Naive thymus-derived CD4-positive, alpha-beta T cell (primary cell): Measurements from ENCODE around the gene MMP17. TPM values are rescaled to one million over a fixed set of nuclear protein-coding genes. Genes with fewer than 3 reads are reported as not detected.
A peak's percentile ranks its signal among the peaks of the same experiment; 100 is the strongest.
"Not testable (repeated sequence)": the region's sequence is repeated elsewhere in the genome, so short reads cannot be mapped to it uniquely, and the experiment has no call there.

Experiments used
- ATAC-seq: fragments of 150-1000 bp; cut with Tn5 transposase; 2 replicates; pipeline ENCODE4 v1.10.0; 2021; ENCODE audit warnings: mild to moderate bottlenecking, moderate library complexity
- CTCF ChIA-PET: fragments of 350-600 bp; sonication (Branson Sonifier 250); formaldehyde crosslinking; loops from one replicate; lab custom pipeline; 2021; ENCODE audit warnings: antibody characterized with exemption; lab: Charles Lee
- POLR2A ChIA-PET: fragments of 350-600 bp; sonication (Branson Sonifier 250); formaldehyde crosslinking; loops from one replicate; lab custom pipeline; 2021; ENCODE audit warnings: antibody characterized with exemption, inconsistent platforms; lab: Charles Lee
- DNase-seq, 9 donors: peaks; one replicate each; pipeline versions ENCODE4 v3.0.0 to v3.0.0-alpha.2; 2020 to 2022; ENCODE audit warnings: mixed read lengths in 1 of 9
- H3K27ac ChIP-seq: one replicate; pipeline ENCODE4 v1.7.0; 2013; ENCODE audit warnings: mild to moderate bottlenecking, low read depth, low read length, moderate library complexity
- H3K27me3 ChIP-seq, 2 donors: one replicate each; pipeline ENCODE4 v1.7.0; 2013; ENCODE audit warnings: low read length in 2 of 2, mild to moderate bottlenecking in 2 of 2, moderate library complexity in 2 of 2; ENCODE audit not compliant: control insufficient read depth in 2 of 2, insufficient read depth in 2 of 2
- H3K36me3 ChIP-seq, 3 experiments: 1 replicate in 2 of 3; 2 replicates in 1 of 3; pipeline ENCODE4 v1.7.0; 2013; ENCODE audit warnings: low read length in 3 of 3, mild to moderate bottlenecking in 3 of 3, moderate library complexity in 1 of 3; ENCODE audit not compliant: insufficient read depth in 3 of 3, control insufficient read depth in 2 of 3
- H3K4me1 ChIP-seq, 2 donors: one replicate each; pipeline ENCODE4 v1.7.0; 2013; ENCODE audit warnings: low read length in 2 of 2, mild to moderate bottlenecking in 2 of 2, moderate library complexity in 1 of 2; ENCODE audit not compliant: control insufficient read depth in 2 of 2, insufficient read depth in 2 of 2
- H3K4me3 ChIP-seq: 2 replicates; pipeline ENCODE4 v1.7.0; 2013; ENCODE audit warnings: mild to moderate bottlenecking, low read length
- H3K9me3 ChIP-seq, 3 experiments: 1 replicate in 2 of 3; 2 replicates in 1 of 3; pipeline ENCODE4 v1.7.0; 2013; ENCODE audit warnings: low read length in 3 of 3; ENCODE audit not compliant: control insufficient read depth in 2 of 3
- H3K27ac Mint-ChIP-seq, 9 donors: one replicate each; pipeline ENCODE4 v1.8.0; 2020 to 2022; ENCODE audit warnings: mixed read lengths in 9 of 9, mild to moderate bottlenecking in 8 of 9, moderate library complexity in 5 of 9, inconsistent platforms in 2 of 9
- H3K27me3 Mint-ChIP-seq, 5 donors: one replicate each; pipeline ENCODE4 v1.8.0; 2021 to 2022; ENCODE audit warnings: mixed read lengths in 5 of 5, mild to moderate bottlenecking in 1 of 5
- H3K36me3 Mint-ChIP-seq, 5 donors: one replicate each; pipeline ENCODE4 v1.8.0; 2020 to 2022; ENCODE audit warnings: mixed read lengths in 5 of 5, mild to moderate bottlenecking in 3 of 5, inconsistent platforms in 1 of 5
- H3K4me1 Mint-ChIP-seq, 7 donors: one replicate each; pipeline ENCODE4 v1.8.0; 2020 to 2022; ENCODE audit warnings: mixed read lengths in 7 of 7, mild to moderate bottlenecking in 3 of 7, inconsistent platforms in 1 of 7
- H3K4me3 Mint-ChIP-seq, 10 donors: one replicate each; pipeline ENCODE4 v1.8.0; 2020 to 2022; ENCODE audit warnings: mild to moderate bottlenecking in 10 of 10, mixed read lengths in 10 of 10, moderate library complexity in 6 of 10, inconsistent platforms in 2 of 10
- H3K9me3 Mint-ChIP-seq, 11 donors: one replicate each; pipeline ENCODE4 v1.8.0; 2020 to 2022; ENCODE audit warnings: mixed read lengths in 11 of 11, mild to moderate bottlenecking in 4 of 11, inconsistent platforms in 1 of 11, moderate library complexity in 1 of 11
- intact Hi-C, 2 donors: fragments of 100-400 bp; cut with micrococcal nuclease; formaldehyde crosslinking; loops; one replicate each; pipeline ENCODE4 v1.15.1; 2023
- polyA plus RNA-seq, 2 donors: library from polyadenylated mRNA; unstranded; fragments of 300-500 nt; fragmentation: Illumina TruSeq; gene quantifications; one replicate each; pipeline ENCODE4 v1.2.3, GENCODE V29; 2021
- total RNA-seq, 6 experiments: library from RNA in 5 of 6; stranded (reverse) in 5 of 6; gene quantifications; 1 replicate in 5 of 6; 2 replicates in 1 of 6; pipeline ENCODE4 v1.2.3 and lab custom pipeline; 2021 to 2026

Gene MMP17
- total and polyA plus RNA-seq, 7 experiments from 2014 or later = 1.1 to 9.3 TPM; not detected in 5

DNA sequence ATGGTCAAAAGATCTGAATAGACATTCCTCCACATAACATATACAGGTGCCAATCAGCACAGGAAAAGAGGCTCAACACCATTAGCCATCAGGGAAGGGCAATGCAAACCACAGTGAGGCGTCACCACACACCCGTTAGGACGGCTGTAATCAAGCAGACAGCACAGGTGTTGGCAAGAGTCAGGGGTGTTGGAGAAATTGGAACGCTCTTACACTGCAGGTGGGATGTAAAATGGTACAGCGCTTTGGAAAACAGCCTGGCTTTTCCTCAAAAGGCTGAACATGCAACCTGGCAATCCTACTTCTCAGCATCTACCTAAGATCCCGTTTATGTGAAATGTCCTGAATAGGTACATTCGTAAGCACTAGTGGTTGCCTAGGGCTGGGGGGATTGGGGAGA lies 21.5 kb upstream of the MMP17 start:
- H3K36me3 ChIP-seq = peaks cover 0 to 8% (median 0%) of the 10 kb centered on the region in 3 experiments
- H3K4me3 Mint-ChIP-seq = peak overlapping the region in 1 of 10 donors; percentile 45
- ATAC-seq (no peak), DNase-seq (no peak)
- H3K9me3 ChIP-seq = no peaks in the 10 kb centered on the region
- no peaks in the 10 kb centered on the region for H3K27me3 Mint-ChIP-seq
- CTCF ChIA-PET = no interaction called here
- no peak overlapping the region for H3K4me3 ChIP-seq
- no peaks in the 10 kb centered on the region for H3K4me1 ChIP-seq
- POLR2A ChIA-PET = no interaction called here
- H3K27ac Mint-ChIP-seq = peak overlapping the region in 2 of 9 donors; percentile 26 to 62
- no peaks in the 10 kb centered on the region for H3K27me3 ChIP-seq
- intact Hi-C loops = no loop called here
- no peak overlapping the region for H3K27ac ChIP-seq
- H3K9me3 Mint-ChIP-seq = peaks cover 0 to 6% (median 0%) of the 10 kb centered on the region in 11 donors
- peaks cover 0 to 6% (median 0%) of the 10 kb centered on the region in 7 donors for H3K4me1 Mint-ChIP-seq
- peaks cover 5 to 15% (median 9%) of the 10 kb centered on the region in 5 donors for H3K36me3 Mint-ChIP-seq

DNA sequence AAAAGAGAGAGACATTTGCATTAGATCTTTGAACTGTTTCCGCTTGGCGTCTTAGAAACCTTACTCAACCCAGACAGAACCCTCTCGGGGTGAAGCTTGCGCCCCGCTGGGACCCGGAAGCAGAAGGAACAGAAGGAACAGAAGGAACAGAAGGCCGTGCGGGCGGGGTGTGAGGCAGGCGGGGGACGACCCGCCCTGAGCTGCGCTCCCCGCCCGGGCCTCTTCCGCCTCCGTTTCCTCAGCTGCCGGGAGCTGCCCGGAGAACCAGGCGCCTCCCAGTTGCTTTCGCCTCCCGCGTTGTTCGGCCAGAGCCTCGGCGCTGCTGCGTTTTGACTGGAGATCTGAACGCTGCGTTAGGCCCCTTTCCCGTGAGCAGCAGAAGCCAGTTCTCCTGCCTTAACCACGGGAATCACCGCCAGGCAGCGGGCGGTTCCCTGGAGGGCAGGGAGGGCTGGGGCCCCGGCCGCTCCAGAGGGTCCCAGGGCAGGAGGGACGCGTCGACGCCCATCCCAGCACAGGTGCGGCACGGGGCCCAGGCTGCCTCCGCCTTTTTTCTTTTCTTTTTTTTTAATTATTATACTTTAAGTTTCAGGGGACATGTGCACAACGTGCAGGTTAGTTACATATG lies 19.3 kb upstream of the MMP17 start:
- Histone ChIP-seq H3K9me3 (peaks cover 0 to 10% (median 0%) of the 10 kb centered on the region in 3 experiments), H3K36me3 (no peaks in the 10 kb centered on the region)
- peak in 8 of 9 donors; percentile 25 to 50 (median 34) for DNase-seq

DNA sequence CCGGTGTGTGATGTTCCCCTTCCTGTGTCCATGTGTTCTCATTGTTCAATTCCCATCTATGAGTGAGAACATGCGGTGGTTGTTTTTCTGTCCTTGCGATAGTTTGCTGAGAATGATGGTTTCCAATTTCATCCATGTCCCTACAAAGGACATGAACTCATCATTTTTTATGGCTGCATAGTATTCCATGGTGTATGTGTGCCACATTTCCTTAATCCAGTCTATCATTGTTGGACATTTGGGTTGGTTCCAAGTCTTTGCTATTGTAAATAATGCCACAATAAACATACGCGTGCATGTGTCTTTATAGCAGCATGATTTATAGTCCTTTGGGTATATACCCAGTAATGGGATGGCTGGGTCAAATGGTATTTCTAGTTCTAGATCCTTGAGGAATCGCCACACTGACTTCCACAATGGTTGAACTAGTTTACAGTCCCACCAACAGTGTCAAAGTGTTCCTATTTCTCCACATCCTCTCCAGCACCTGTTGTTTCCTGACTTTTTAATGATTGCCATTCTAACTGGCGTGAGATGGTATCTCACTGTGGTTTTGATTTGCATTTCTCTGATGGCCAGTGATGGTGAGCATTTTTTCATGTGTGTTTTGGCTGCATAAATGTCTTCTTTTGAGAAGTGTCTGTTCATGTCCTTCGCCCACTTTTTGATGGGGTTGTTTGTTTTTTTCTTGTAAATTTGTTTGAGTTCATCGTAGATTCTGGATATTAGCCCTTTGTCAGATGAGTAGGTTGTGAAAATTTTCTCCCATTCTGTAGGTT lies 18.5 kb upstream of the MMP17 start:
- H3K4me1 Mint-ChIP-seq, intact Hi-C loops, POLR2A ChIA-PET, H3K27ac ChIP-seq, H3K27me3 ChIP-seq, DNase-seq, H3K9me3 ChIP-seq, H3K4me1 ChIP-seq, CTCF ChIA-PET, ATAC-seq, H3K36me3 ChIP-seq, H3K4me3 ChIP-seq, H3K27me3 Mint-ChIP-seq: not testable (repeated sequence)
- Mint-ChIP-seq H3K27ac (peak overlapping the region in 2 of 9 donors; percentile 4 to 45), H3K36me3 (peaks cover 6 to 20% (median 16%) of the 10 kb centered on the region in 5 donors), H3K4me3 (peak overlapping the region in 9 of 10 donors; percentile 18 to 81 (median 69)), H3K9me3 (peaks cover 4 to 33% (median 13%) of the 10 kb centered on the region in 11 donors)

More for the DNA sequence above, 19.3 kb upstream of the MMP17 start:
- Mint-ChIP-seq H3K27ac (peak overlapping the region in 6 of 9 donors; percentile 56 to 84 (median 73)), H3K9me3 (peaks cover 4 to 27% (median 13%) of the 10 kb centered on the region in 11 donors), H3K36me3 (peaks cover 6 to 19% (median 14%) of the 10 kb centered on the region in 5 donors), H3K4me3 (peak overlapping the region; percentile 51 to 85 (median 71)), H3K4me1 (peaks cover 0 to 4% (median 0%) of the 10 kb centered on the region in 7 donors), H3K27me3 (peaks cover 0 to 3% (median 0%) of the 10 kb centered on the region in 5 donors)
- ChIA-PET CTCF (interaction anchor here (1.0 kb wide), 1 partner anchor 34 kb away, joined by 3 read pairs; no protein-coding TSS in a partner anchor), POLR2A (interaction anchor here (0.9 to 1.5 kb wide), 2 partner anchors 98 to 119 kb away, joined by 3 read pairs; partner anchors contain the start of gene SFSWAP)
- no peak overlapping the region for H3K4me3 ChIP-seq
- H3K27me3 ChIP-seq = no peaks in the 10 kb centered on the region
- intact Hi-C loops = no loop called here
- peak; percentile 93 for ATAC-seq
- peak overlapping the region; percentile 53 for H3K27ac ChIP-seq
- H3K4me1 ChIP-seq = no peaks in the 10 kb centered on the region

DNA sequence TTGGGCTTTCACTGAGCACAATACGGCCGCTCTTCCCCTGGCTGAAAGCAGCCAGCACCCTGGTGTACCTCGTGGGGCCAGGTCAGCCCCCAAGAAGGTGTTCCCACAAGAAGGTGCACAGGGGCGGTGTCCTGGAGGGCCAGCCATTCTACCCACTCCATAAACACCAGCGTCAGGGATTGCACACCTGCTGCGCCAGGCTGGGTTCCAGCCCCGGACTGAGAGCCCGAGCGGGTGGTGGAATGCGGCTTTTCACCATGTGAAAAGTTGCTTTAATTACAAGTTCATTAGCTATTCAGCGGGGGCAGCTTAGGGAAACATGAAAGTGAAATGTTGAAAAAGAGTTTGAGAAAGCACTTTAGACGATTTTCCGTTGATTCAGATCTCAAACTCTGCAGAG lies 17.5 kb upstream of the MMP17 start:
- intact Hi-C loops = no loop called here
- Histone ChIP-seq H3K9me3 (peaks cover 0 to 10% (median 0%) of the 10 kb centered on the region in 3 experiments), H3K4me3 (no peak overlapping the region), H3K36me3 (no peaks in the 10 kb centered on the region), H3K27me3 (no peaks in the 10 kb centered on the region), H3K27ac (no peak overlapping the region), H3K4me1 (no peaks in the 10 kb centered on the region)
- no peak for DNase-seq
- Mint-ChIP-seq H3K9me3 (peaks cover 4 to 33% (median 13%) of the 10 kb centered on the region in 11 donors), H3K27ac (no peak overlapping the region), H3K27me3 (peaks cover 0 to 3% (median 0%) of the 10 kb centered on the region in 5 donors), H3K4me3 (peak overlapping the region in 2 of 10 donors; percentile 37 to 70), H3K4me1 (peaks cover 0 to 4% (median 0%) of the 10 kb centered on the region in 7 donors), H3K36me3 (peaks cover 6 to 17% (median 16%) of the 10 kb centered on the region in 5 donors)
- ChIA-PET POLR2A (no interaction called here), CTCF (no interaction called here)
- ATAC-seq = no peak

DNA sequence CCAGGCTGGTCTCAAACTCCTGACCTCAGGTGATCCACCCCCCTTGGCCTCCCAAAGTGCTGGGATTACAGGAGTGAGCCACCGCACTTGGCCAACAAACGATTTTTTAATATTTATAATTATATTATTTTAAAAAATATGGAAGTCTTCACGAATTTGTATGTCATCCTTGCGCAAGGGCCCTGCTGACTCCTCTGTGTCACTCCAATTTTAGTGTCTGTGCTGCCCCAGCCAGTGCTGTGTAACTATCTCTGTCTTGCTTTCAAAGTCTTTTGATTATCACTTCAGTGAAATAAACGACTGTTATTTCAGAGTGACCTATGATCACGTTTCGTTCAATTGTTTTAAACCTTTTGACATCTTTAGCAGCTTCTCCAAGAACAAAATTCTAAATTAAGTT lies 13.1 kb upstream of the MMP17 start:
- Histone ChIP-seq H3K9me3 (peaks cover 0 to 10% (median 0%) of the 10 kb centered on the region in 3 experiments), H3K36me3 (no peaks in the 10 kb centered on the region), H3K4me3 (no peak overlapping the region), H3K27ac (no peak overlapping the region), H3K27me3 (no peaks in the 10 kb centered on the region), H3K4me1 (no peaks in the 10 kb centered on the region)
- no peak for DNase-seq
- Mint-ChIP-seq H3K9me3 (peaks cover 4 to 29% (median 13%) of the 10 kb centered on the region in 11 donors), H3K4me3 (no peak overlapping the region), H3K27me3 (peaks cover 0 to 4% (median 0%) of the 10 kb centered on the region in 5 donors), H3K4me1 (peaks cover 0 to 2% (median 0%) of the 10 kb centered on the region in 7 donors), H3K27ac (no peak overlapping the region), H3K36me3 (peaks cover 6 to 26% (median 19%) of the 10 kb centered on the region in 5 donors)
- POLR2A ChIA-PET = no interaction called here
- no peak for ATAC-seq
- intact Hi-C loops = no loop called here
- CTCF ChIA-PET = no interaction called here

DNA sequence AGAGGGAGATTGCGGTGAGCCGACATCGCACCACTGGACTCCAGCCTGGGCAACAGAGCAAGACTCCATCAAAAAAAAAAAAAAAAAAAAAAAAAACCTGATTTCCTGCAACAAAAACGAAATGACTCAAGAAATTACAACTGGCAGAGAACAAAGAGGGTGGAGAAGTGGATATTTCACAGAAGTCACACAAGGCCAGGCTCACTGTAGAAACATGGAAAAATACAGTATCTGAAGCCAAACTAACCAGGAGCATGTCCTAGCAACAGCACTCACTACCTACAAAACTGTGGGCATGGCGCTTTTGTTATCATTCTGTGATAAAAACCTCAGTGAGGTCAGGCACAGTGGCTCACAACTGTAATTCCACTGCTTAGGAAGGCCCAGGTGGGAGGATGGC lies 11.7 kb upstream of the MMP17 start:
- no peak for ATAC-seq
- Histone ChIP-seq H3K27me3 (no peaks in the 10 kb centered on the region), H3K4me3 (no peak overlapping the region), H3K9me3 (peaks cover 0 to 10% (median 0%) of the 10 kb centered on the region in 3 experiments), H3K36me3 (no peaks in the 10 kb centered on the region), H3K27ac (no peak overlapping the region), H3K4me1 (no peaks in the 10 kb centered on the region)
- POLR2A ChIA-PET = no interaction called here
- Mint-ChIP-seq H3K4me3 (no peak overlapping the region), H3K4me1 (peaks cover 0 to 3% (median 0%) of the 10 kb centered on the region in 7 donors), H3K27ac (no peak overlapping the region), H3K36me3 (peaks cover 6 to 26% (median 19%) of the 10 kb centered on the region in 5 donors), H3K27me3 (peaks cover 0 to 4% (median 0%) of the 10 kb centered on the region in 5 donors), H3K9me3 (peaks cover 4 to 29% (median 13%) of the 10 kb centered on the region in 11 donors)
- intact Hi-C loops = no loop called here
- no peak for DNase-seq
- CTCF ChIA-PET = no interaction called here
